GM12891 (cell line): Measurements from ENCODE around the gene FAM120C.

Experiments
- PAX5 ChIP-seq: IDR thresholded peaks from 2 replicates; pipeline ENCODE4 v1.6.1; 2011; ENCODE audit warnings: low read length, moderate library complexity, mild to moderate bottlenecking; ENCODE audit not compliant: insufficient read depth, severe bottlenecking
- POLR2A ChIP-seq: IDR thresholded peaks from 2 replicates; pipeline ENCODE4 v1.6.1; 2011; ENCODE audit warnings: low read depth, low read length, control low read depth
- POLR2AphosphoS5 ChIP-seq: IDR thresholded peaks from 2 replicates; pipeline ENCODE4 v1.6.1; 2011; ENCODE audit warnings: low read depth, low read length, control low read depth
- TAF1 ChIP-seq: IDR thresholded peaks from 2 replicates; pipeline ENCODE4 v1.6.1; 2011; ENCODE audit warnings: low read depth, low read length, control low read depth

- TF ChIP-seq POLR2A (no peak), TAF1 (no peak), POLR2AphosphoS5 (no peak), PAX5 (no peak)
Measured at GRCh38 chrX:54067766-54068165, 115.3 kb downstream of the FAM120C start.
